Mucosa of stomach (tissue), 1 donor: Measurements from ENCODE around the gene HSPB6.

Experiments used
- H3K27me3 ChIP-seq: one replicate; pipeline ENCODE4 v1.7.0; 2013; ENCODE audit warnings: mild to moderate bottlenecking, low read length; ENCODE audit not compliant: control insufficient read depth, insufficient read depth
- H3K36me3 ChIP-seq: one replicate; pipeline ENCODE4 v1.7.0; 2013; ENCODE audit warnings: low read length; ENCODE audit not compliant: control insufficient read depth, insufficient read depth
- H3K4me1 ChIP-seq: one replicate; pipeline ENCODE4 v1.7.0; 2013; ENCODE audit warnings: mild to moderate bottlenecking, low read length; ENCODE audit not compliant: control insufficient read depth, insufficient read depth
- H3K4me3 ChIP-seq: one replicate; pipeline ENCODE4 v1.7.0; 2013; ENCODE audit warnings: low read length
- H3K9ac ChIP-seq: one replicate; pipeline ENCODE4 v1.7.0; 2013; ENCODE audit warnings: mild to moderate bottlenecking, low read length, moderate library complexity
- H3K9me3 ChIP-seq: one replicate; pipeline ENCODE4 v1.7.0; 2013; ENCODE audit warnings: mild to moderate bottlenecking, low read length, moderate library complexity; ENCODE audit not compliant: control insufficient read depth
- donor health status: Pancreatic carcinoma.

HSPB6 gene

GRCh38 chr19:35790981-35791813 lies 34.4 kb upstream of the HSPB6 start:
- no peak overlapping the region for H3K9ac ChIP-seq
- H3K4me3 ChIP-seq: no peak overlapping the region
- H3K9me3 ChIP-seq: no peaks in the 10 kb centered on the region
- H3K4me1 ChIP-seq: peaks cover 23% of the 10 kb centered on the region
- no peaks in the 10 kb centered on the region for H3K36me3 ChIP-seq
- no peaks in the 10 kb centered on the region for H3K27me3 ChIP-seq

DNA sequence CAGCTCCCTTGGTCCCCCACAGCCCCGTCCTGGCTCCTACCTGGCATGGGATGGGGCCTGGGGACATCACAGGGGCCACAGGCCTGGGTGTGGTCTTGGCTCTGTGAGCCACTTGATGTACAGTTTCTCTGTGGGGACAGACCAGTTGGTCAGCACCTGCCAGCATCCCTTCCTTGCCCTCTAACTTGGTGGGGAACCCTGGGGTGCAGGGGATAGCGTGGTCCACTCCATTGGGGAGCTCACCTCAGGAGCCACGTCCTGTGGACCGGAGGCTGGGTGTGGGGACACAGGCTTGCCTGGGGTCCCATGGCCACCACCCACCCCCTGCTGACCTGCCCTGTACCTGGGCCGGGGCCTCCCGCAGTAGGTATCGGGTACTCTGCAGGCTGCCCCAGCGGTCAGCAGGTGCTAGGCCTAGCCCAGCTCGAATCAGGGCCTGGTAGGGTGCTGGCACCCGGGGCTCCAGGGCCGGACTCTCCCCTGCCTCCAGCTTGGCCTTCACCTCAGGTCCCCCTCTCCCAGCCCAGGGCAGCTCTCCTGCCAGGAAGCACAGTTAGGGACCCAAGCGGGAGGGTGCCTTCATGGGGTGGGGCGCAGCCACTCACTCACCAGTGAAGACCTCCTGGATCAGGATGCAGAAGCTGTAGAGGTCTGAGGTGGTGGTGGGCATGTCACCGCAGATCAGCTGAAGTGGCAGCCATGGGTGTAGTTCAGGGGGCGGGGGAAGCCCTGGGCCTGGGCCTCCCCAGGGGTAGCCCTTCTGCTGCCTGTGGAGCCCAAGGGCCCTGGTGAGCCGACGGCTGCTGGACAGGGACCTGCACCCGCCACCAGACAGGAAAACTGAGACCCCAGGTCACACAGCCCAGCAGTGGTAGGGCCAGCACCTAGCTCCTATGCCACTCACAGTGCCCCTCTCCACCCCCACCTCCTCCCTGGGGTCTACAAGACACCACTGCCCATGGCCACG lies 33.4 kb upstream of the HSPB6 start:
- H3K27me3 ChIP-seq: no peaks in the 10 kb centered on the region
- no peaks in the 10 kb centered on the region for H3K9me3 ChIP-seq
- H3K9ac ChIP-seq: no peak overlapping the region
- H3K4me1 ChIP-seq: peaks cover 23% of the 10 kb centered on the region
- H3K4me3 ChIP-seq: no peak overlapping the region
- H3K36me3 ChIP-seq: no peaks in the 10 kb centered on the region

- peaks cover 23% of the 10 kb centered on the region for H3K4me1 ChIP-seq
- H3K36me3 ChIP-seq: no peaks in the 10 kb centered on the region
- no peaks in the 10 kb centered on the region for H3K27me3 ChIP-seq
- H3K9ac ChIP-seq: no peak overlapping the region
- H3K4me3 ChIP-seq: no peak overlapping the region
- no peaks in the 10 kb centered on the region for H3K9me3 ChIP-seq
These were observed 32.6 kb upstream of the HSPB6 start for GRCh38 chr19:35789195-35789977.

DNA sequence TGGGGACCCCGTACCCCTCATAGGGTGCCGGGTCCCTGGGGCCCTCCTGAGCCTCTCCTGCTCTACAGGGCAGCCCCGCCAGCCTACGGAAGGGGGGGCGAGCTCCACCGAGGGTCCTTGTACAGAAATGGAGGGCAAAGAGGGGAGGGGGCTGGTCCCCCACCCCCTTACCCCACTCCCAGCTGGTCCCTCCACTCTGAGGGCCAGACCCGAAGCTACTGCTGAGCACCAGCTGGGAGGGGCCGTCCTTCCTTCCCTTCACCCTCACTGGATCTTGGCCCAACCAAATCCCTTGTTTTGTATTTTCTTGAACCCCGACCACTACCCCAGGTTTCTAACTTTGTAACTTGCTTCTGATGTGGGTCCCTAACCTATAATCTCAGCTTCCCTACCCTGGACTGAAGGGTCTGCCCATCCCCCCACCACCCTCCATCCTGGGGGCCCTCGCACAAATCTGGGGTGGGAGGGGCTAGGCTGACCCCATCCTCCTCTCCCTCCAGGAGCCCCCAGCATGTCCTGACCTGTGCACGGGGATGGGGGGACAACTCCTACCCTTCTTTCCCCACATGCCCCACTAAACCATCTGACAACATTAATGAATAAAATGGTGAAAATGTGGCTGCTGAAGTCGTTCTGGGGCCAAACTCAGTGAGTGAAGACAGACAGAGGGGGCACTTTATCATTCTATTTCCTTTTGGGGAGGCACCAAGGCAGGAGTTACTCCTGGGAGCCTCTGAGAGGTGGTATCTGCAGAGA lies 31.6 kb upstream of the HSPB6 start:
- Histone ChIP-seq H3K27me3 (no peaks in the 10 kb centered on the region), H3K9ac (no peak overlapping the region), H3K4me1 (peaks cover 17% of the 10 kb centered on the region), H3K4me3 (no peak overlapping the region), H3K36me3 (no peaks in the 10 kb centered on the region), H3K9me3 (no peaks in the 10 kb centered on the region)

DNA sequence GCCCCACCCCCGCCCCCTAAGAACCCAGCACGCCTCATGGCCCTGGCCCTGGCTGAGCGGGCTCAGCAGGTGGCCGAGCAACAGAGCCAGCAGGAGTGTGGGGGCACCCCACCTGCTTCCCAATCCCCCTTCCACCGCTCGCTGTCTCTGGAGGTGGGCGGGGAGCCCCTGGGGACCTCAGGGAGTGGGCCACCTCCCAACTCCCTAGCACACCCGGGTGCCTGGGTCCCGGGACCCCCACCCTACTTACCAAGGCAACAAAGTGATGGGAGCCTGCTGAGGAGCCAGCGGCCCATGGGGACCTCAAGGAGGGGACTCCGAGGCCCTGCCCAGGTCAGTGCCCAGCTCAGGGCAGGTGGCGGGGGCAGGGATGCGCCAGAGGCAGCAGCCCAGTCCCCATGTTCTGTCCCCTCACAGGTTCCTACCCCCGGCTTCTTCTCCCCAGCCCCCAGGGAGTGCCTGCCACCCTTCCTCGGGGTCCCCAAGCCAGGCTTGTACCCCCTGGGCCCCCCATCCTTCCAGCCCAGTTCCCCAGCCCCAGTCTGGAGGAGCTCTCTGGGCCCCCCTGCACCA lies 30.5 kb upstream of the HSPB6 start:
- Histone ChIP-seq H3K4me1 (peaks cover 8% of the 10 kb centered on the region), H3K9ac (no peak overlapping the region), H3K36me3 (no peaks in the 10 kb centered on the region), H3K27me3 (no peaks in the 10 kb centered on the region), H3K4me3 (no peak overlapping the region), H3K9me3 (no peaks in the 10 kb centered on the region)

GRCh38 chr19:35786299-35787160 lies 29.7 kb upstream of the HSPB6 start:
- no peak overlapping the region for H3K9ac ChIP-seq

DNA sequence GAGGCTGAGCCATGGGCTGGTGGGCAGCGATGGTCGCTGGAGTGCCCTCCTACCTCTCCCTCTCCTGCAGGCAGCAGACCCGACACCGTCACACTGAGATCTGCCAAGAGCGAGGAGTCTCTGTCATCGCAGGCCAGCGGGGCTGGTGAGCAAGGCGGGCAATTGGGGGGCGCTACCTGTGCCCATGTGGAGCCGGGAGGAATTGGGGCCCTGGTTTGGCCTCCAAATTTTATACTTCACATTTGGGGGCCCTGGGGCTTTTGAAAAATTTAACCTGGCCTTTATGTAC lies 28.5 kb upstream of the HSPB6 start:
- Histone ChIP-seq H3K4me1 (no peaks in the 10 kb centered on the region), H3K4me3 (no peak overlapping the region), H3K9ac (no peak overlapping the region), H3K9me3 (no peaks in the 10 kb centered on the region), H3K27me3 (no peaks in the 10 kb centered on the region), H3K36me3 (no peaks in the 10 kb centered on the region)

More at GRCh38 chr19:35786299-35787160, 29.7 kb upstream of the HSPB6 start:
- H3K4me1 ChIP-seq: peaks cover 1% of the 10 kb centered on the region
- no peaks in the 10 kb centered on the region for H3K36me3 ChIP-seq
- H3K4me3 ChIP-seq: no peak overlapping the region
- no peaks in the 10 kb centered on the region for H3K9me3 ChIP-seq
- H3K27me3 ChIP-seq: no peaks in the 10 kb centered on the region

DNA sequence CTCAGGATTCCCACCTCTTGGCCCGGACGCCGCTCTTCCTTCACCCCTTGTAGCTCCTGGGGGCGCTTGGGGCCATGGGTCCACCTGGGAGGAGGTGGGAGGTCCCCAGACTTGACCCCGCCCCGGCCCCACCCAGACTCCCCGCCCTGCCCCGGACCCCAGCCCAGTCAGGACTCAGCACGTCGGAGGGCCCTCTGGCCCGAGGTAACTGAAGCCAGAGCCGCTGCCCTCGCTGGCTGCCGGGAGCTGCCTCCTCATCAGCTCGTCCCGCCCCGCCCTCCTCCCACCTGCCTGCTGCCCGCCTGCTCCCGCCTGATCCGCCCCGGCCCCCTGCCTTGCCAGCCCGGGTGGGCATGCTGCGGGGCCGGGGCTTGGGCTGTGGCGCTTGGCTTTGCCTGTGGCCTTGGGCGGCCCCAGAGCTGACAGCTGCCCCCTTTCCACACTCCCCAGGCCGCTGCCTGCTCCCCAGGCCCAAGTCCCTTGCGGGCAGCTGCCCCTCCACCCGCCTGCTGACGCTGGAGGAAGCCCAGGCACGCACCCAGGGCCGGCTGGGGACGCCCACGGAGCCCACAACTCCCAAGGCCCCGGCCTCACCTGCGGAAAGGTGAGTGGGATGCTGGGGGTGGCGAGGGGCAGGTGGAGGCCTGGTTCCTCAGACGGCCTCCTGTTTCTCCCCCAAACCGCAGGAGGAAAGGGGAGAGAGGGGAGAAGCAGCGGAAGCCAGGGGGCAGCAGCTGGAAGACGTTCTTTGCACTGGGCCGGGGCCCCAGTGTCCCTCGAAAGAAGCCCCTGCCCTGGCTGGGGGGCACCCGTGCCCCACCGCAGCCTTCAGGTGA lies 27.9 kb upstream of the HSPB6 start:
- Histone ChIP-seq H3K4me3 (no peak overlapping the region), H3K4me1 (no peaks in the 10 kb centered on the region), H3K27me3 (no peaks in the 10 kb centered on the region), H3K9ac (no peak overlapping the region), H3K36me3 (no peaks in the 10 kb centered on the region), H3K9me3 (no peaks in the 10 kb centered on the region)

GRCh38 chr19:35783469-35784434 lies 26.9 kb upstream of the HSPB6 start:
- no peaks in the 10 kb centered on the region for H3K4me1 ChIP-seq
- no peaks in the 10 kb centered on the region for H3K9me3 ChIP-seq
- H3K4me3 ChIP-seq: no peak overlapping the region
- H3K9ac ChIP-seq: no peak overlapping the region
- H3K27me3 ChIP-seq: no peaks in the 10 kb centered on the region
- H3K36me3 ChIP-seq: no peaks in the 10 kb centered on the region
